Astrocyte of the spinal cord (primary cell): Measurements from ENCODE around the gene SRL.

Experiments
- DNase-seq: peaks from one replicate; pipeline ENCODE4 v3.0.0; 2011; ENCODE audit warnings: low read depth, low spot score
- H3K4me3 ChIP-seq: 2 replicates; pipeline ENCODE4 v1.5.1; 2011; ENCODE audit warnings: low read depth, mild to moderate bottlenecking, low read length, moderate library complexity
- in situ Hi-C: cut with HindIII; loops from 2 replicates; pipeline ENCODE4 v1.10.0; 2017; ENCODE audit warnings: low sequenced_read_pairs
- TF ChIP-seq, protein P1 (sequence below): IDR thresholded peaks from 2 replicates; pipeline ENCODE4 v1.5.1; 2012; ENCODE audit warnings: low read depth, mild to moderate bottlenecking, low read length, inconsistent platforms

The SRL gene

DNA sequence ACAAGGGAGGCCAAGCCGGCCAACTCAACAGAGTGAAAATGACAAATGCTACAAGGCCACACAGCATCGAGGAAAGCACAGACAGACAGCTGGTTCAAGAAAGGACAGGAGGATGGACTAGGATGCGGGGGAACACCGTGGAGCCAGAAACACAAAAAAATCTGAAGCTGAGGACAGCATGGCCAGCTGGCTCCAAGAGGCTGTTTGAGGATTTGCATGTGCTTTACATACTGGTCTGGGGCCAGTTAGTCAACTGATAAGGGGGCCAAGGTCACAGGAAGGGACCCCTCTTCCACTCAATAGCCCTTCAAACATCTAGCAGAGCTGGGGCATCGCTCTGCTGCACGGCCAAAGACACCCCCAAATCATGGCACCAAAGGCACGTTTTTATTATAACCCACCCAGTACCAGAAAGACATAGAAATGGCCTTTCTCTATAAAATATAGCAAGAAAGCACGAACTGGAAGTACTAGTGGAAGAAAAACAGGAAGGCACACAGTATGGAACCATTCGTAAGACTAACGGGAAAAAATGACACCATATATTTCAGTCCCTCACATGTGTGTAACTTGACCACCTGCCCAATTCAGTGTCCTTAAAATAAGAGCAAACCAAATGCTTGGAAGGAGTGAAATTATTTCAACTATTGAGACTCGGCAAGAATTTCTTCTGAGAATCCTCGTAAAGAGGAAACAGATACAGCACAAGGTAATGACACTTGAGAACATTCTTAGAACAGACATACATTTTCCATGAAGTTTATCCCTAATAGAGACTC, 7.8 kb upstream of the SRL start:
- TF ChIP-seq, protein P1, sequence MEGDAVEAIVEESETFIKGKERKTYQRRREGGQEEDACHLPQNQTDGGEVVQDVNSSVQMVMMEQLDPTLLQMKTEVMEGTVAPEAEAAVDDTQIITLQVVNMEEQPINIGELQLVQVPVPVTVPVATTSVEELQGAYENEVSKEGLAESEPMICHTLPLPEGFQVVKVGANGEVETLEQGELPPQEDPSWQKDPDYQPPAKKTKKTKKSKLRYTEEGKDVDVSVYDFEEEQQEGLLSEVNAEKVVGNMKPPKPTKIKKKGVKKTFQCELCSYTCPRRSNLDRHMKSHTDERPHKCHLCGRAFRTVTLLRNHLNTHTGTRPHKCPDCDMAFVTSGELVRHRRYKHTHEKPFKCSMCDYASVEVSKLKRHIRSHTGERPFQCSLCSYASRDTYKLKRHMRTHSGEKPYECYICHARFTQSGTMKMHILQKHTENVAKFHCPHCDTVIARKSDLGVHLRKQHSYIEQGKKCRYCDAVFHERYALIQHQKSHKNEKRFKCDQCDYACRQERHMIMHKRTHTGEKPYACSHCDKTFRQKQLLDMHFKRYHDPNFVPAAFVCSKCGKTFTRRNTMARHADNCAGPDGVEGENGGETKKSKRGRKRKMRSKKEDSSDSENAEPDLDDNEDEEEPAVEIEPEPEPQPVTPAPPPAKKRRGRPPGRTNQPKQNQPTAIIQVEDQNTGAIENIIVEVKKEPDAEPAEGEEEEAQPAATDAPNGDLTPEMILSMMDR: no peak
- in situ Hi-C loops: no loop called here

DNA sequence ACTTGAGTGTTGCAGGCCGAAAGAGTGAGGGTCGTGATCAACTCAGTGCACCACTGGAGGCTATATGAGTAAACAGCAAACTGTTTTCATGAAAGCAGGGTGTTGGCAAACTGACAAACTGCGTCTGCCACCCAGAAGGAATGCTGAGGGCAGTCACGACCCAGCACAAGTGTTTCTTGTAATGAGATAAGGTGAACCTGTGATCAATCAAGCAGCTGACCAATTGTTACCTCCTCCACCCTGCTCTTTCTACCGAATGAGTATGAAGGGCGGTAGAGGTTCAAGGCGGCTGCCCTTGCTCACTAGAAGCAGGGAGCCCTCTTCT, 5.5 kb upstream of the SRL start:
- DNase-seq: no peak
- in situ Hi-C loops: no loop called here
- no peak overlapping the region for H3K4me3 ChIP-seq
- TF ChIP-seq, protein P1: no peak

More for the DNA sequence above, 7.8 kb upstream of the SRL start:
- H3K4me3 ChIP-seq: no peak overlapping the region
- DNase-seq: no peak

DNA sequence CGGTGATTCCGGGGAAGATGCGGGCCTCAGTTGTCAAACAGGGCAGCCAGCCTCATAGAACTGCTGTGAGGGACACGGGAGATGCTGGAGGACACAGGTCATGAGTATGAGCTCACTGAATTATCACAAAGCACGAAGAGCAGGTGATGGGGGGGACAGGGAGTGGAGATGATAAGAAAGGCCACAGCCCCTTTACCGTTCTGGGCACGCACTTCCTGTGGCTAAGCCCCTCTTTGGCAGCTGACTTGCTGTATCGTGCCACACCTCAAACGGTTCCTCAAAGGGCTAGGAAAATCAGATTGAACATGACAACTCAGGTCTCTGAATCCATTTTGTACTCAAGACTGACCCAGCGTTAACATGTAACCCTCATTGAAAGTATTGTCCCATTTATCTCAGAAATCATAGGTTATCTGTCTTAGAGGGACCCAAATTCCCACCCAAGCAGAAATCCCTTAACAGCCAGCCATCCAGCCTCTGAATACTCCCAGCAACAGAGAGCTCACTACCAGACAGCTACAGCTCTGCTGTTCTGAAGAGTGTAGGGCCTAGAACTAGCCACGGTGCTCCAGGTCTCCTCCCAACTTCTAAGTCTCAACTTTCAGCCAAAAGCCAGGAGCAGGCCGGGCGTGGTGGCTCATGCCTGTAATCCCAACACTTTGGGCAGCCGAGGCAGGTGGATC, 5.0 kb upstream of the SRL start:
- in situ Hi-C loops: no loop called here
- no peak for DNase-seq
- TF ChIP-seq, protein P1: no peak
- H3K4me3 ChIP-seq: no peak overlapping the region

DNA sequence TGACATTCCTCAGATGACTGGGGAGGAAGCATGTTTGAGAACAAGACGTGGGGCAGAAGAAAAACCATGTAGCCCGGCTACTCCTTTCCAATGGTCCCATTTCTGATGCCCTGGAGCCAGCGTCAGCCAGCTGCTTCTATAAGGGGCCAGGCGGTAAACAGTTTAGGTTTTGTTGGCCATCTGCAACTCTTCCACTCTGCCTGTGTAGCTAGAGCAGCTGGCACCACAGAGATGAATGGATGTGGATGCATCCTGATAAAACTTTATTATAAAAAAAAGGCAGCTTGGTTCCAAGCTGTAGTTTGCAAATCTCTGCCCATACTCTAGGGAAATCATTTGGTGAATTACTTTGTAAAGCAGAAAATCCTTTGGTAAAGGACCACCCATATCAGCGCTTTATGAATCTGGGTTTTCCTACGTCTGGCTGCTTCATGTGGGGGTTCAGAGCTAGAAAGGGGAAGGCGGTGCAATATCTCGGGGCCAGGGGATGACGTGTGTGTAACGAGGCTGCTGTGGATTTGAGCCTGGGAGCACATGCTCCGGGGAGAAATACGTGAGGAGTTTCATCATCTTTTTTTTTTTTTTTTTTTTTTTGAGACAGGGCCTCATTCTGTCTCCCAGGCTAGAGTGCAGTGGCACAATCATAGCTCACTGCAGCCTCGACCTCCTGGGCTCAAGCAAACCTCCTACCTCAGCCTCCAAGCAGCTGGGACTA, 3.4 kb upstream of the SRL start:
- no peak overlapping the region for H3K4me3 ChIP-seq
- no peak for DNase-seq
- TF ChIP-seq, protein P1: no peak
- in situ Hi-C loops: no loop called here

DNA sequence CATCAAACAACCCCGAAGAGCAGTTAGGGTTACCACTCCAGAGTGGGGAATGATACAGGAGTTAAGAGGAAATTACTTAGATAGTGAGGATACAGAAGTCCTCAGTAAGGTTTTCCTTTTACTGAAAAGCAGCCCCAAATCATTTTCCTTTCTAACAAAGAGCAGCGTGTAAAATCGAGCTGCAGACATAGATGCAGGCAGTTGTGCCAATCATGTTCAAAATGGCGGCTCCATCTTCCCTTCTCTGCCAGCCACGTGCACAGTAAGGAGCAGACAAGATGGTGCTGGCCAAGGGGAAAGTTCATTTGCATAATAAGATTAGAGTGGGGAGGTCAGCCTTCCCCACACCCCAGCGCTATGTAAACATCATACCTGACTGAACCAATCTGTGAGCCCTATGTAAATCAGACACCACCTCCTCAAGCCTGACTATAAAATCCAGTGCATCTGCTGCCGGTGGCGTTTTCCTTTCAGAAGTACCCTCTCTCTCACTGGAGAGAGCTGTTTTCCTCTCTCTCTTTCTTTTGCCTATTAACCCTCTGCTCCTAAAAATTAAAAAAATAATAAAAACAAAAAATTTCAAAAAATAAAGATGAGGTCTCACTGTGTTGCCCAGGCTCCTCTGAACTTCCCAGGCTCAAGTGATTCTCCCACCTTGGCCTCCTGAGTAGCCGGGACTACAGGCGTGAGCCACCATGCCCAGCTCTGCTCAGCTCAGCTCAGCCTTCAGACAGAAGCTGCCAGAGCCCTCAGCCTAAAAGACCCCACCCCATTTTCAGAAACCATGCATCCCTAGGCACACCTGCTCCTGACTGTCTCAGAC, 2.6 kb upstream of the SRL start:
- no peak overlapping the region for H3K4me3 ChIP-seq
- TF ChIP-seq, protein P1: no peak
- no peak for DNase-seq
- in situ Hi-C loops: no loop called here
